SU-DHL-6 (cell line): ENCODE measurements around the gene TPD52L1.

Source experiments
- EZH2phosphoT487 ChIP-seq: fragments of 200-600 bp; sonication (generic), shearing (Covaris generic); conservative IDR thresholded peaks from 2 replicates; pipeline ENCODE4 v1.6.1; 2018; ENCODE audit warnings: mild to moderate bottlenecking, antibody characterized with exemption, low read length, moderate library complexity, mixed read lengths
- TF ChIP-seq, protein P1 (sequence below): fragments of 200-600 bp; sonication (generic); IDR thresholded peaks from one replicate; pipeline ENCODE4 v1.5.1; 2017; ENCODE audit warnings: antibody characterized with exemption, mild to moderate bottlenecking, low read length, moderate library complexity; ENCODE audit not compliant: insufficient read depth, poor library complexity, severe bottlenecking

- TF ChIP-seq, protein P1, sequence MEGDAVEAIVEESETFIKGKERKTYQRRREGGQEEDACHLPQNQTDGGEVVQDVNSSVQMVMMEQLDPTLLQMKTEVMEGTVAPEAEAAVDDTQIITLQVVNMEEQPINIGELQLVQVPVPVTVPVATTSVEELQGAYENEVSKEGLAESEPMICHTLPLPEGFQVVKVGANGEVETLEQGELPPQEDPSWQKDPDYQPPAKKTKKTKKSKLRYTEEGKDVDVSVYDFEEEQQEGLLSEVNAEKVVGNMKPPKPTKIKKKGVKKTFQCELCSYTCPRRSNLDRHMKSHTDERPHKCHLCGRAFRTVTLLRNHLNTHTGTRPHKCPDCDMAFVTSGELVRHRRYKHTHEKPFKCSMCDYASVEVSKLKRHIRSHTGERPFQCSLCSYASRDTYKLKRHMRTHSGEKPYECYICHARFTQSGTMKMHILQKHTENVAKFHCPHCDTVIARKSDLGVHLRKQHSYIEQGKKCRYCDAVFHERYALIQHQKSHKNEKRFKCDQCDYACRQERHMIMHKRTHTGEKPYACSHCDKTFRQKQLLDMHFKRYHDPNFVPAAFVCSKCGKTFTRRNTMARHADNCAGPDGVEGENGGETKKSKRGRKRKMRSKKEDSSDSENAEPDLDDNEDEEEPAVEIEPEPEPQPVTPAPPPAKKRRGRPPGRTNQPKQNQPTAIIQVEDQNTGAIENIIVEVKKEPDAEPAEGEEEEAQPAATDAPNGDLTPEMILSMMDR, result no peak
- TF ChIP-seq EZH2phosphoT487, result no peak
Observed at GRCh38 chr6:125120054-125120590, 33.5 kb upstream of the TPD52L1 start.
